GM18508 (cell line): ENCODE data around the gene THAP12.
A peak's percentile ranks its signal among the peaks of the same experiment; 100 is the strongest.
"Not testable (repeated sequence)": the region's sequence is repeated elsewhere in the genome, so short reads cannot be mapped to it uniquely, and the experiment has no call there.

Source experiments
- ATAC-seq: cut with Tn5 transposase; IDR thresholded peaks from one replicate; pipeline ENCODE4 v1.9.1; 2021; ENCODE audit warnings: moderate number of reproducible peaks; ENCODE audit not compliant: insufficient read depth, unreplicated experiment

THAP12 gene

GRCh38 chr11:76380977-76381719 lies at the start of gene THAP12, which contains the start of gene GVQW3:
THAP12 (minus strand) TSS chr11:76381132; CDS start chr11:76380836, 296 bp downstream.
GVQW3 (plus strand) TSS chr11:76381323; CDS start chr11:76381829, 506 bp downstream.
- peak; percentile 44 for ATAC-seq

- no peak for ATAC-seq
Measured at GRCh38 chr11:76426660-76427059, 45.7 kb upstream of the THAP12 start.

DNA sequence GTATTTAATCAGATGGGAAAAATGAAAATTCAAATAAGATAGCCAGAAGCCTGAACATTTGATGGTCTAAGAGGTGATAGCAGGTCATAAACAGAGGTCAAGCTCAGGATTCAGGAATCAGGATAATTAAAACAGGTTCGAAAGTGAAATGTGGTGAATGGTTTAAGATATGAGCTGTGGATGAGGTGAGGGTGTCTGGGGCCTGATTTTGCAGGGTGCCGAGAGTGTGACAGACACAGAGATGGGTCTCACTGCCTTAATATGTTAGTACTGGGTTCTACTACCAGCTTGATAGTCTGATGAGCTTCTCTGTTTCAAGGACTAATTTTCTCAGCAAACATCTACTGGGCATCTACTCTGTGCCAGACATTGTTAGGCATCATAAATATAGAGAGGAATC lies 44.0 kb upstream of the THAP12 start:
- ATAC-seq = no peak

DNA sequence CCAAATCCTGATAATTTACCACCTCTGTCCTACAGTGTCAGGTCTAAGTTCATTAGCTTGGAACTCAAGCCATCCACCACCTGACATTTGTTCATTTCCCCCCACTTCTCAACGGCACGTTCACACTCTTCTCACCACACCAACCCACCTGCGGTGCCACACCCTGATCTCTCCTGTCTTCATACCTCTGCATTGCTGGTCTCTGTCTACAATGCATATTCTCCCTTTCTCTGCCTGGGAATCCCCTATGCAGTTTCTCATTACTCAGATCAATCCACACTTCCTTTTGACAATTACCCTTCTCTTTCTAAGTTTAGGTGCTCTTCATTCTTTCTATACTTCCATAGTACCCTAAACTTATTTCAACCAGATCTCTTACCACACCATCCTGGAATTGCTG lies 43.4 kb upstream of the THAP12 start:
- ATAC-seq = peak; percentile 62

DNA sequence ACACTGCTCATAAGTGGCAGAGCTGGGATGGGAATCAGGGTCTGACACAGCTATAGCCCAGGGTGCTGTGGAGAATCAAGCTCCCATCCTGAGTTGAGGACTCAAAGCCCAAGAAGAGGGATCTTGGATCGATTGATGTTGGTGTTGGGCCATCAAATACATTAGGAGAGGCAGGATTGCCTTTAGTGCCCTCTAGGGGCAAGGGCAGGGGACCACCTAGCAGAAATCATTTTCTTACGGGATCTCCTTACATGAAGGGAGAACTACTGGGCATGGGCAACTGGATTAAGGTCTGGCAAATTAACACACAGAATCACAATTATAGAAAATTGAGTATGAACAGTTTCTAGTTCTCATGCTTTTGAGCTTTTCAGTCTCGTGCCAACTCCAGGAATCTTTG lies 39.0 kb upstream of the THAP12 start:
- no peak for ATAC-seq

DNA sequence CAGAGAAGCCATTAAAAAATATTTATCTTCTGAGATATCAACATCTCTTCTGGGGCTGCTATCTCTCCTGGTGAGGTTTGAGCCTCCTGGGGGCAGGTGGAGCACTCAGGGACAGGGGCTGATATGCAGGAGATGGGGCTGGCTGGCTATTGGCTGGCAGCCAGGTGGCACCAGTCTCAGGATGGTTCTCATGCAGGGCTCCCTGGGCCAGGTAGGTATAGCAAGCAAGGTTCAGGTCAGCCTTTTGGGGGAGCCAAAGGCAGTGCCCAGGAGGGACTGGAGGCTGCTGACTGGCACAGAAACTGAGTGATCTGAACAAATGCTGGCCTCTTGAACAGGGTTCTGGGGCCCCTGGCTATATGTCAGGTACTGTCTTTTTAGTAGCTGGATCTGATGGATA lies 34.1 kb upstream of the THAP12 start:
- no peak for ATAC-seq

DNA sequence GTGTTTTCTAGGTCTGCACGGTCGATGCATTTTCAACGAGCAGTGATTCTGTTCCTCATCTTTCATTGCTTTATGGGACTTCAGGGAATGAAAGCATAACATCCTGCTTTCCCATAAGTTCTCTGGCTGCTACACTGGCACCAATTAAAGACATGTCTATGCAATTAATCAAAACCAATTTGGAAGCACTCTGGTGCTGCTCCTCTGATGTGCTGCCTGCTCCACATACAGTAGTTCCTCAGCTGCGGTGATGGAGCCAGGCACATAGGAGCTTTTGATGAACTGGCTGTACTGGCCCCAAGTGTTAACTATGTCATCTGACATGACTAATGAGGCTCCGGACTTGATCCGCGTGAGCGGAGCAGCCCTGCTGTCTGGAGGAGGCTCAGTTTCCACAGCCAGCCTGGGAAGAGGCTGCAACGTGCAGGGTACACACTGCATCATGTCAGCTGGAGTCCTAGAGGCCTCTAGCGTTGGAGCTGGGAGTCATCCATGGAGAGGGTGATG lies 30.0 kb upstream of the THAP12 start:
- no peak for ATAC-seq

DNA sequence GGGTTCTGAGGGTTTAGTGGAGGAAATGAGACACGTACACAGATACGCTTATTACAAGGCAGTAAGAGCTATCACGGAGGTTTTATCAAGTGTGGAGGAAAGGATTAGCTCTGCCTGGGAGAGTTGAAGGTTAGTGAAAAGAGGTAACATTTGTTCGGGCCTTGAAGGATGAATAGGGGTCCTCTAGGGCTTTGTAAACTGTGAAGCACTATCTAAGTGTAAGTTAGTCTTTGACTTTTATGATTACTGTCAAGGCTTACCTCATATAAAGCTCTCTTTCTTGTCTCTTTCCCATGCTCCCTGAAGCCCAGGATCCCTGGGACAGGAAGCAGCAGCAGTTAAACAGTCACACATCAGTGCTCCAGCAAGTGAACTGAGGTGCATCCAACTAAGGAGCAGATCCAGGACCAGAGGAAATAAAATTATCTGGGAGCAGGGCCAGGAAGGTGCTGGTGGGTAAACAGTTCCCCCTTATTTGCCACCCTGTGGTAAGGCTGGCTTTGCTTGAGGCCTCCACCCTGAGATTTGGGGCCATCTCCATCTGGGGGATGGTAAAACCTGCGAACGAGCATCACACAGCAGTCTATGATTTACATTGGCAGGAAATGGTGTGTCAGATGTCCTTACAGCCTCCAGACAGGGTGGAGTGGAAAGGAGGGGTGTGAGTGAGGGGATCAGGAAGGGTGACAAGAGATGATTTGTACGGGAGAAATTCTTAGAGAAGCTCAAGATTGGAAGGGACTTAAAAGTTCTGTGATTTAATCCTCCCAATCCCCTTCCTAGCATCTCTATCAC lies 27.4 kb upstream of the THAP12 start:
- ATAC-seq = no peak

GRCh38 chr11:76406359-76406758 lies 25.4 kb upstream of the THAP12 start:
- no peak for ATAC-seq

DNA sequence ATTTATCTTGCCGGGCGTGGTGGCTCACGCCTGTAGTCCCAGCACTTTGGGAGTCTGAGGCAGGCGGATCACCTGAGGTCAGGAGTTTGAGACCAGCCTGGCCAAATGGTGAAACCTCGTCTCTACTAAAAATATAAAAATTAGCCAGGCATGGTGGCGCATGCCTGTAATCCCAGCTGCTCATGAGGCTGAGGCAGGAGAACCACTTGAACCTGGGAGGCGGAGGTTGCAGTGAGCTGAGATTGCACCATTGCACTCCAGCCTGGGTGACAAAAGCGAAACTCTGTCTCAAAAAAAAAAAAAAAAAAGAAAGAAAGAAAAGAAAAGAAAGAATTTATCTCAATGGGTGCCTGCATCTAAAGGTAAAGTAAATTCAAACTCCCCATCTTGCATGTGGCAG lies 20.6 kb upstream of the THAP12 start:
- ATAC-seq = not testable (repeated sequence)

- ATAC-seq = no peak
Measured at GRCh38 chr11:76400967-76401366, 20.0 kb upstream of the THAP12 start.

DNA sequence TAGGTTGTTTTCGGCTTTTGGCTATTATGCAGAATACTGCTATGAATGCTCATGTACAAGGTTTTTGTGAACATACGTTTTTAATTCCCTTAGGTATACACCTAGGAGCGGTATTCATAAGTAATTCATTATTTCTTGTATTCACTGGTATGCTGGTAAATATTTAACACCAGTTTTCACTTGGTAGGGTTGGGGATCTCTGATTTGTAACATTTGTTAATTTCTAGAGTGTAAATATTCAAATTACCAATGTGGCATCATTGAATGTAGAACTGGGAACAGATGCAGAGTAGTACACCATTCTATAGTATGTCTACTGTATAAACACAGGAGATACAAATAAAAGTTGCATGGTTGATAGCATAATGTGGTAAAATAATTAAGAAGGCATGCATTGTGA lies 16.5 kb upstream of the THAP12 start:
- ATAC-seq = no peak

DNA sequence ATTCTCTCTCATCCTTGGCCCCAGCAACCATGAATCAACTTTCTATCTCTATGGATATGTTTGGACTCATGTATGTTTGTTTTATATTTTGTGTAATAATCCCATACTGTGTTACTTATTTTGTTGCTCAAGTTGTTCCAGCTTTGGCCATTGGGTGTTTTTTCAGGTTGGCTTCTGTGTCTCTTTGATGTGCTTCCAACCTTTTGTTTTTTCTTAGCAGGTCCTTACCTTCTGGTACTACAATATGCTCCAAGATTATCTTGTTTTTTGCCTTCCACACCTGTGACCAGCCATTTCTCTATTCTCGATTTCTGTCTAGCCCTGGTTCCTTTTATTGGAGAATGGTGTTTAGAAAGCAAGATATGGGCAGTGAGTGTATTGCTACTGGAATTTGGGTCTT lies 14.4 kb upstream of the THAP12 start:
- no peak for ATAC-seq

- ATAC-seq = no peak
Measured at GRCh38 chr11:76394411-76394810, 13.5 kb upstream of the THAP12 start.

- ATAC-seq = no peak
Measured at GRCh38 chr11:76392870-76393269, 11.9 kb upstream of the THAP12 start.

GRCh38 chr11:76391811-76392475 lies 11.0 kb upstream of the THAP12 start:
- no peak for ATAC-seq

GRCh38 chr11:76391021-76391420 lies 10.1 kb upstream of the THAP12 start:
- ATAC-seq = no peak

GRCh38 chr11:76388408-76388807 lies 7.5 kb upstream of the THAP12 start:
- ATAC-seq = no peak

DNA sequence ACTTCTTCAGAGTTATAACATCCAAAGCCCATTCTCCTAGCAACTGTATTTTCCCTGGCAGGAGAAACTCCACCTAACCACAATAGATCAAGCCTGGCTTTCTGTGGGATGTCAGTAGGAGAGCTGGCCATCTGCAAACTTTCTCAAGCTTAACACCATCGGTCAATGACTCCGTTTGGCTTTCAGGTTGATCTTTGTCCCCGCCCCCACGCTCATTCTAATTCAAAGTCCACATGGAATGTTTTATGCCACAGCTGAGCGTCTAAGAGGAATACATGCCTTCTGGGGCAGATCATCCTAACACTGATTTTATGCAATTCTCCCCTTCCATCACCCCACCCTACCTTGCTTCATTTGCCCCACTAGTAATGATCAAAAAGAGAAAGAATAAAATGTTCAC lies 5.0 kb upstream of the THAP12 start:
- no peak for ATAC-seq

GRCh38 chr11:76382209-76382608 lies 1.3 kb upstream of the THAP12 start:
- ATAC-seq = no peak
